Measurements from ENCODE around the gene TNRC6C. TPM values are rescaled to one million over a fixed set of nuclear protein-coding genes. Genes with fewer than 3 reads are reported as not detected.
"Not testable (repeated sequence)": the region's sequence is repeated elsewhere in the genome, so short reads cannot be mapped to it uniquely, and the experiment has no call there.

The TNRC6C gene
- total RNA-seq, 1 donor from 2014 or later = 7.5 TPM

DNA sequence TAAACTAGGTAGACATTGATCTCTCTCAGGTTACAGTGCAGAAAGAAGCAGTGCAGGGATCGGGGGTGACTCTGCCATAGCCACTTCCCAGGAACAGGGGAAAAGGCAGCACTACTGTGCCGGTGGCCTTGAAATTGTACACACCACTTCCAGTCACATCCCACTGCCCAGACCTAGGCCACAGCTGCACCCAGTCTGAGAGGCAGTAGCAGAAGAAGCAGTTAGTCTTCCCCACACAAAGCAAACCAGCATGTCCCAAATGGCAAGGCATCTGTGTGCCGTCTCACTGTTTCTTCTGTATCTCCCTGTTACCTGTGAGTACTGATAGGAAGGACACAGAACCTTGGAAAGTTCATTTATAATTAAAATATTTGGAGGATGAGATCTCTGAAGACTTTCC, 123.0 kb downstream of the TNRC6C start:
- DNase-seq (ENCODE audit: low read depth in 2 of 2) = no peak

DNA sequence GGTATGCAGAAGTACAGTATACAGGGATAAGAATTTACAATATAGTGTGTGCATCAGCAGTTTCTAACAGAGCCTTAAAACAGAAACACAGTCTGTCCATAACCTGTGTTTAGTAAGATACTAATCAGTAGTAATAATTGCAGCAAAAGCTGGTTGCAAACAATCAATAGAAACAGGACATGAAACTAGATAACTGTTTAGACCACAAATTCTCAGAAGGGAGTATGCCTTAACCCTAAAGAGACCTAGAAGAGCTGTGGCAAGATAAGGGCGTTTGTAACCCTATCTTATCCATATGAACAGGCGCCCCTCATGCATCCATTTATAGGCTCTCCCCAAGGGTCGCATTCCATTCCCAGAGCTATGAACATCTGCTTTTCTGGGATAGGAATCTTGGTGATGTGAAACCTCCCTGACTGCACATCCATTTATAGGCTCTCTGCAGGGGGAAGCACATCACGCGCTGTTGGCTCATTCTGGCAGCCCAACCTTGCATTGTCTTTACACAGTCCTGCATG, 123.9 kb downstream of the TNRC6C start:
- DNase-seq (ENCODE audit: low read depth in 2 of 2) = not testable (repeated sequence)

DNA sequence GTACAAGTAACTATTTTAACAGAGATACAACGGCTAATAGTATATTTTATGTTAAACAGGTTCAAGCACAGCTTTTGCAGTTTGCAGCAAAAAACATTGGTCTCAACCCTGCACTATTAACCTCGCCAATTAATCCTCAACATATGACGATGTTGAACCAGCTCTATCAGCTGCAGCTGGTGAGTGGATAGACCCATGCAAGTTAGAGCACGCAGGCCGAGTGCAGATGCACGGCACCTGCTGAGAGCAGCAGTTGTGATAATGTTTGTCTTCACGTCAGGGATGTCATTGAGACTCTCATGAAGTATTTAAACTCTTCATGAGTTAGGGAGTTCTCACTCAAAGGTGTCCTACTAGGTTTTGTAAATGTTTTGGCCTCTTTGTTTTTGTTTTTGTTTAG, 124.5 kb downstream of the TNRC6C start:
- DNase-seq (ENCODE audit: low read depth in 2 of 2) = no peak

DNA sequence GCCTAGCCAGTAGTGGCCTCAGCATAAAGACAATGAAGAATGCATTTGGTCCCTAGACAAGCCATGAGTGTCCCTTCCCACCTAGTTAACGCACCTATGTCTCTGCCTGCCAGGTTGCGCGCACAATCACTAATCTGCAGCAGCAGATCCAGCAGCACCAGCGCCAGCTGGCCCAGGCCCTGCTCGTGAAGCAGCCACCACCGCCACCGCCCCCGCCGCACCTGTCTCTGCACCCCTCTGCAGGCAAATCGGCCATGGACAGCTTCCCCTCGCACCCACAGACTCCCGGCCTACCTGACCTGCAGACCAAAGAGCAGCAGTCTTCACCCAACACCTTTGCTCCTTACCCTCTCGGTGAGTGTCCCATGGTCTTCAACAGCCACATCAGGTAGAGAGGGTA, 128.2 kb downstream of the TNRC6C start:
- no peak for DNase-seq (ENCODE audit: low read depth in 2 of 2)

DNA sequence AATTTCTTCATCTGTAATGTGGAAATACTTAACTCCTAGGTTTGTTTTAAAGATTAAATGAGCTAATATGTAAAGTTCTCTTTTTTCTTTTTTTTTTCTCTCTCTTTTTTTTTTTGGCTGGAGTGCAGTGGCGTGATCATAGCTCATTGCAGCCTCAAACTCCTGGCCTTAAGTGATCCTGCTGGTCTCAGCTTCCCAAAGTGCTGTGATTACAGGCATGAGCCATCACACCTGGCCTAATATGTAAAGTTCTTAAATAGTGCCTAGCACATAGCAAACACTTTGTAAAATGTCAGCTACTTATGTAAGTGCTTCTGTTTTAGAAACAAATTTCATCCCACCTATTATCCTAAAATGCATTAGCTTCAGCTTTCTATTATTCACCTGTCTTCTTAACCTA, 130.0 kb downstream of the TNRC6C start:
- no peak for DNase-seq (ENCODE audit: low read depth in 2 of 2)

DNA sequence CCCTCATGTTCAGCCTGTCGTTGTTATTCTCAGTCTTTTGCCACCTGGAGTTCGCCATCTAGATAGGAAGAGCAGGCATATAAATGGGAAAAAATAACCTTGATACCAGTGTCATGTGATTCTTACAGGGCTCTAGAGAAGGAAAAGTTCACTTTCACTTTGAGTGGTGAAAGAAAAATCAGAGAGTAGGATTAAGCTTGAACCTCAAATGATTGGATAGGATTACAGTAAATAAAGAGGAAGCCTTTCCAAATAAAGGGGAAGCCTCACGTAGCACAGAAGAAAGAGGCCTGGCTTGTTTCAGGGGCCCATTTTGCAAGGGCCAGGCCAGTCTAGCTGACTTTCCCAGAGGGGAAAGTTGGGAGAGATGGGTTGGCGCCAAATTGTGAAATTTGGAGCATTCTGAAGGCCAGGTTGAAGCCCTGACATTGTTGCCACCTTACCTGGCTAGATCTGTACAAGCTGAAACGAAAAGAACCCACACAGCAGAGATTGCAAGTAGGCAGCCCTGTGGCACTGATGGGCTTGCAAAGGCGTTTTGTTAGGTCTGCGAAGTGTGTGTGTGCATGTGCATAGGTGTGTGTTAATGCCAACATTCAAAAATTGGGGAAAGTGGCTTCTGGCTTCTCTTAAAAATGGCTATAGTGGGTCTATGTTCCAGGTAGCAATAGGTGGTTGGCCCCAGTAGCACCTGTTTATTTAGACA, 131.2 kb downstream of the TNRC6C start:
- peak in 1 of 2 donors; percentile 42 for DNase-seq (ENCODE audit: low read depth in 2 of 2)

DNA sequence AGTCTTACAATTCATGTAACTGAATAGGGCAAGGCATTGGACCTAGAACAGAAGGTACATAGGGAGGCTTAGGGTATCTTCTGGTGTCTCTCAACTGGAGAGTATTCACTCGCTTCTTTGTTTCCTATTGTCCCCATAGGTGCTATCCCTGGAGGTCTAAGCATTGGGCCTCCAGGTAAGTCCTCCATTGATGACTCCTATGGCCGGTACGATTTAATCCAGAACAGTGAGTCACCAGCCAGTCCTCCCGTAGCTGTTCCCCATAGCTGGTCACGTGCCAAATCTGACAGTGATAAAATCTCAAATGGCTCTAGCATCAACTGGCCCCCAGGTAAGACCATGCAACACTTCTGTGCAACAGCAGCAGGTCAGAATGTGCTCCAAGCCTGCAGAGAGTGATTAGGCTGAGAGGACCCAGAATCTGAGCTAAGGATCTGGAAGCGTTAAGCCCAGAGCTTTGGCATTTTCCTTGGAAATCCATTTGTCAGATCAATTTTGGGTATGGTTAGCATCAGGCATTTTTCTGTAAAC, 134.4 kb downstream of the TNRC6C start:
- no peak for DNase-seq (ENCODE audit: low read depth in 2 of 2)

DNA sequence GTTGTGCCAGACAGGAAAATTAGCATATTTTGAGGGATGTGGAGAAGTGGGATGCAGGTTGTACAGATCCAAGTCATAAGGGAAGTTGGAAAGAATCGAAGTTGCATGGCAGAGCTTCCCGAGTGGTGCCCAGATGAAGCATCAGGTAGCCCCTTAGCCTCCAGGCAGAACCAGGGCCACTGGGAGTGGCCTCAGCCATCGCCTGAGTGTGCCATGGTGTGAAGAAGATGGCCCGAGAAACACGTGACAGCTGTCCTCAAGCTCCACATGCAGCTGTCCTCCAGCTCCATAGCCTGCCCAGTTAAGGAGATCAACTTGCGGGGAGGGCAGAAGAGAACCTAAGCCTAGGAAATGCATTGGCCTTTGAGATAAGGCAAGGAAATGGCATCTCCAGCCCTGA, 136.5 kb downstream of the TNRC6C start:
- DNase-seq (ENCODE audit: low read depth in 2 of 2) = no peak

DNA sequence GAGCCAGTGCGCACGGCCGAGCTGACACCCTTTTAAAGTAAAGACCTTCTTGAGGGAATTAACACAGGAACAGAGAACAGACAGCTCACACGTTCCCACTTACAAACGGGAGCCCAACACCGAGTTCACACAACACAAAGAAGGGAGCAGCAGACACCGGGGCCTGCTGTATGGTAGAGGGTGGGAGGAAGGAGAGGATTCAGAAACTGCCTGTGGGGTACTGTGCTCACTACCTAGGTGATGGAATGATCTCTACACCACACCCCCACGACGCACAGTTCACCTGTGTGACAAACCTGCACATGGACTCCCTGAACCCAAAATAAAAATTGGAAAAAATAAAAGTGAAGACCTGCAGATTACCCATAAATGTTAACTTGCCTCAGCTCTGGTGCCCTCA, 137.6 kb downstream of the TNRC6C start:
- no peak for DNase-seq (ENCODE audit: low read depth in 2 of 2)

DNA sequence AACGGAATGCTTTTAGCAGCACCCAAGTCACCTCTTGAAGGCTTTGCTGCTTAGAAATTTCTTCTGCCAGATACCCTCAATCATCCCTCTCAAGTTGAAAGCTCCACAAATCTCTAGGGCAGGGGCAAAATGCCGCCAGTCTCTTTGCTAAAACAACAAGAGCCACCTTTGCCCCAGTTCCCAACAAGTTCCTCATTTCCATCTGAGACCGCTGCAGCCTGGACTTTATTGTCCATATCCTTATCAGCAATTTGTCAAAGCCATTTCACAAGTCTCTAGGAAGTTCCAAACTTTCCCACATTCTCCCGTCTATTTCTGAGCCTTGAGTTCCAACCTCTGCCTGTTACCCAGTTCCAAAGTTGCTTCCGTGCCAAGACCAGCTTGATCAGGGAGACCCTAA, 142.6 kb downstream of the TNRC6C start:
- DNase-seq (ENCODE audit: low read depth in 2 of 2) = no peak

DNA sequence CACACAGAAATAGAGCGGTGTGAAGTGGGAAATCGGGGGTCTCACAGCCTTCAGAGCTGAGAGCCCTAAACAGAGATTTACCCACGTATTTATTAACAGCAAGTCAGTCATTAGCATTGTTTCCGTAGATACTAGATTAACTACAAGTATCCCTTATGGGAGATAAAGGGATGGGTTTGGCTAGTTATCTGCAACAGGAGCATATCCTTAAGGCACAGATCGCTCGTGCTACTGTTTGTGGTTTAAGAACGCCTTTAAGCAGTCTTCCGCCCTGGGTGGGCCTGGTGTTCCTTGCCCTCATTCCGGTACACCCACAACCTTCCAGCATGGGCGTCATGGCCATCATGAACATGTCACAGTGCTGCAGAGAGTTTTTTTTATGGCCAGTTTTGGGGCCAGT, 143.0 kb downstream of the TNRC6C start:
- DNase-seq (ENCODE audit: low read depth in 2 of 2) = no peak

DNA sequence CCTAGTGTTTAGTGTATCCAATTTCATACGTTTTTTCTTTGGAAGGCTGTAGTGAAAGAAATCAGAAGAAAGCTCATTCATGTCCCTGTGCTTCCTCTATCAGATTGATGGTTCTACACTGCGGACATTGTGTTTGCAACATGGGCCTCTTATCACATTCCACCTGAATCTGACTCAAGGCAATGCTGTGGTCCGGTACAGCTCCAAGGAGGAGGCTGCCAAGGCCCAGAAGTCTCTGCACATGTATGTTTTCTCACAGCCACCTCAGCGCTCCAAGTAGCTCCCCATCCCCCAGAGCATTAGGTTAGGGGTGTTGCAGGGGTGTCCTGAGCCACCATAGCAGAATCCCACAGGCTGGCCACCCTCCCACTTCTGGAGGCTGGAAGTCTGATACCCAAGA, 144.8 kb downstream of the TNRC6C start:
- no peak for DNase-seq (ENCODE audit: low read depth in 2 of 2)

DNA sequence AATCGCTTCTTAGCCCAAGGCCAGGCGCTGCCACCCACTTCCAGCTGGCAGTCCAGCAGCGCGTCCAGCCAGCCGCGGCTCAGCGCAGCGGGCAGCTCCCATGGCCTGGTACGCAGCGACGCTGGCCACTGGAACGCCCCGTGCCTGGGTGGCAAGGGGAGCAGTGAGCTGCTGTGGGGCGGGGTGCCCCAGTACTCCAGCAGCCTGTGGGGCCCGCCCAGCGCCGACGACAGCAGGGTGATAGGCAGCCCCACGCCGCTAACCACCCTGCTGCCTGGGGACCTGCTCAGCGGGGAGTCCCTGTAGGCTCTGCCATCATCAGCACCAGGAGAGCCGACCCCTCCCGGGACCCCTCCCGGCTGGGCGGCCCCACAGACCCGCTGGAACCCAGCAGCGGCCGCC, 146.0 kb downstream of the TNRC6C start:
- no peak for DNase-seq (ENCODE audit: low read depth in 2 of 2)

DNA sequence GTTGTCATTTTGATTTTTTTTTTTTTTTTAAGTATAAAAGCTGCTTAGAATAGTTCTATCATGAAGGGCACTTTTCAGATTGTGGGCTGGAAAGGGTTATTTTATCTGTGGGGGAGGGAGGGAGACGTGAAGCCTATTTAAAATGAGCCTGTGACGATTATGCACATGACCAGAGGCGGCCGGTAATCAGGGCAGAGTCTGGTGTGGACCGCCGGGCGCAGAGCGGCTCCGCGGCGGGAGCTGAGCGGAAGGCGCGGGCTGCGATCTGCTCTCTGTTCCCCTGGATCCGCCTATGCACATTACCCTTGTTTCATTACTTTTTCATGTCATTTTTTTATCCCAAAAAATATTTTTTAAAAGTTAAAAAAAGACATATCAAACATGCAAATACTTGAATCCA, 146.6 kb downstream of the TNRC6C start:
- peak; percentile 22 to 29 for DNase-seq (ENCODE audit: low read depth in 2 of 2)

DNA sequence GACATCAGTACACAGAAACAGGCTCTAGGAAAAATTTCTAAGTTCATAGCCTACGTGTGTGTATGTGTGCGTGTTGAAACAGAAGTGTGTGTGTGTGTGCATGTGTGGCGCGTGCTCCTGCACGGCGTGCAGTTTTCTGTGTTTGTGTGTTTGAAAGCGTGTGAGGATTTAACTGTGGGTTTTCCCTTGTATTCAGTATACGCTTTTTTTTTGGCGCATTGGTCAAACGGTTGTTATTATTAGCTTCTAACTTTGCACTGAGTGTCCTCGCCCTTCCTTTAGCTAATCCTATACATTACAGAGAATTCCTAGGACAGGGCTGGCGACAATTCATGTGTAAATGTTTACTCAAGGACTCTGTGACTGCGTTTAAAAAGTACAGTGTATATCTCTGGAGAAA, 147.0 kb downstream of the TNRC6C start:
- peak; percentile 20 to 69 for DNase-seq (ENCODE audit: low read depth in 2 of 2)

DNA sequence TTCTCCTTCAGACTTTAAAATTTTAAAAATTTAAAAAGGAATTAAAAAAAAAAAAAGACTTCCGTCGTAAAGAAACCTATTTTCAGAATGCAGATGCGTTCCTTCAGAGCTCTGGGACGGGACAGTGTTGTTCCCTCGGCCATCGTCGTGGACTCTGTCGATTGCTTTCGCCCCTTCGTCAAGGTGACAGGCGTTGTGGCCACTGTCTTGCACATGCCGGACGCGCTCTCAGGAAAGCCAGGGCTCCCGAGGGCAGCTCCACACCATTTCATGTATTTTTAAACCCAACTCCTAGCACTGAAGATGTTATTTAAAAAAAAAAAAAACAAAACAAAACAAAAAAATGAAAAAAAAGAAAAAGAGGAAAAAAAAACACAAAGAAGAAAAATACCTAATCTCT, 147.7 kb downstream of the TNRC6C start:
- DNase-seq (ENCODE audit: low read depth in 2 of 2) = no peak

DNA sequence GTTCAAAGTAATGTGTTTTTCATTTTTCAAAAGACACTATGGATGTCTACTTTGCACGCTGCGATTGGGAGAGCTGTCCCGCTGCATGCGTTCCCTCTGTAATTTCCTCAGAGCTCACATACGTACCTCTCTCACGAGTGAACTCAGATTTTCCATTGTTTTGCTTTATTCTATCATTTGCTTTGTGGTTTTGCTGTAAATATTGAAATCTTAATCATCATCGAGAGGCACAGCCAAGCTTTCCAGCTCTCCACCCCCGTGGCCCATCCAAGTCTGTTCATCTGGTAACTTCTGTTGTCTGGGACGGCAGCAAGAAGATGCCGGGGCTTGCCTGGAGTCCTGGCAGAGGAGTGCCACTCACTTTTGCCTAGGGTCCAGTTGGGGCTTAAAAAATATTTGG, 149.0 kb downstream of the TNRC6C start:
- DNase-seq (ENCODE audit: low read depth in 2 of 2) = no peak

DNA sequence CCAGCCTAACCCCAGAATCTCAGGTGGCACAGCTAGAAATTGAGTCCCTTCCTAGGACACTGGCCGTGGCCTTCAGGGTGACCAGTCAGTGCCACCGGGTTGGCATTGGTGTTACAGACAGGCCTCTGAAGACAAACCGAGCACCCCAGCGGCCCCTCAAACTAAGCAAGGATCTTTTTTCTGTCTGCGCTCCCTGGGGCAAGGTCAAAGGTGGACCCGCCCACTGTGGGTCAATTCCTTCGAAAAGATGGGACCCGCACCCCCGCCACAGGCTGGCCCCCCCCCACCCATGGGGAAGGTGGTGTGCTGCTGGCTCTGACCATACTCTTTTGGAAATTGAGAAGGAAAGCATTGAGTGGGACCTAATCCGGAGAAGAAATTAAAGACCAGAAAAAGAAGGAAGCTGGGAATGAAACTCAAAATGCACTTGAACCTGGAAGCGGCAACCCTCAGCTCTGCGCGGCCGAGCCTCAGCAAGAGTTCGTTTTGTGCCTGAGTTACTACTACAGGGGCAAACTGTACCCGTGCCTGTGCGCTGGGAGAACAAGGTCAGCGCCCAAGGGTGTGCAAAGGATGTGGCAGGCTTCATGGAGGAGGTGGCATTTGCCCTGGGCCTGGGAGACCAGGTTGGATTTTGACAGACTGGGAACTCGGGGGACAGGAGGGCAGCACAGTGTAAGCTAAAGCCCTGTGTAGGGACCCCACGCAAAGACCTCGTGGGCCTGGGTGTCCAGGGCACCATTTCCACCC, 149.6 kb downstream of the TNRC6C start:
- no peak for DNase-seq (ENCODE audit: low read depth in 2 of 2)

DNA sequence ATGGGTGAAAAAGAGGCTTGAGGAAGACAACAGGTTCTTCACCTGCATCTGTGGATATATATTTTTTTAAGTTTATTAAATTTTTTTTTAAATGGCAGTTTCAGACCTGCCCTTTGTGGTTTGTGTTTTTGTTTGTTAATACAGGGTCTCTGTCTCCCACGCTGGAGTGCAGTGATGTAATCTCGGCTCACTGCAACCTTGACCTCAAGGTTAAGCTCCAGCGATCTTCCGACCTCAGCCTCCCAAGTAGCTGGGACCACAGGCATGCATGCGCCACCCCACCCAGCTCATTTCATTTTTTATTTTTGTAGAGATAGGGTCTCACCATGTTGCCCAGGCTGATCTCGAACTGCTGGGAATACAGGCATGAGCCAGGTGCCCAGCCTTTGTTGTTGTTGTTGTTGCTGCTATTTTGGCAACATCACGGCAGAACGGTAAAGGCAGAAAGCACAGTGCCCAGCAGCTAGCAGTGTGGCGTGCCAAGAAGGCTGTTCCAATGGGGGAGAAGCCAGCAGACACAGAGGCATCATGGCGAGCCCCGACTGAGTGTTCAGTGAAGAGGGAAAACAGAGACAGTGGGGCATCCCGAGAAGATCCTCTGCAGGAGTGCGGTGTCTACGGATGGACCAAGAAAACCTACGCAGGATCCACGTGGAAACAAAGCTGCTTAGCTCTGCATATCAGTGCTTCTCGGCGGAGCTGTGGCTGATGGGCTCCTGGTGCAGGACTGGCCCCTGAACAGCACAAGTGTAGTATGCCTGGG, 150.4 kb downstream of the TNRC6C start:
- DNase-seq (ENCODE audit: low read depth in 2 of 2) = no peak

DNA sequence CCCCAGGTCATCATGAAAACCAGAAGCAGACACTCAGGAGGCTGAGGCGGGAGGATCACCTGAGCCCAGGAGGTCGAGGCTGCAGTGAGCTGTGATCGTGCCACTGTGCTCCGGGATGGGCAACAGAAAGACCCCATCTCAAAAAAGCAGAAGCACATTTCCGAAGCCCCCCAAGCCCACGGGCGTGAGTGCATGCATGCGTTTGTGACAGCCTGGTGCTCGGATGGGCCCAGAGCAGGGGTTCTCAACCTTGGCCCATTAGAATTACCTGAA, 150.9 kb downstream of the TNRC6C start:
- DNase-seq (ENCODE audit: low read depth in 2 of 2) = no peak

DNA sequence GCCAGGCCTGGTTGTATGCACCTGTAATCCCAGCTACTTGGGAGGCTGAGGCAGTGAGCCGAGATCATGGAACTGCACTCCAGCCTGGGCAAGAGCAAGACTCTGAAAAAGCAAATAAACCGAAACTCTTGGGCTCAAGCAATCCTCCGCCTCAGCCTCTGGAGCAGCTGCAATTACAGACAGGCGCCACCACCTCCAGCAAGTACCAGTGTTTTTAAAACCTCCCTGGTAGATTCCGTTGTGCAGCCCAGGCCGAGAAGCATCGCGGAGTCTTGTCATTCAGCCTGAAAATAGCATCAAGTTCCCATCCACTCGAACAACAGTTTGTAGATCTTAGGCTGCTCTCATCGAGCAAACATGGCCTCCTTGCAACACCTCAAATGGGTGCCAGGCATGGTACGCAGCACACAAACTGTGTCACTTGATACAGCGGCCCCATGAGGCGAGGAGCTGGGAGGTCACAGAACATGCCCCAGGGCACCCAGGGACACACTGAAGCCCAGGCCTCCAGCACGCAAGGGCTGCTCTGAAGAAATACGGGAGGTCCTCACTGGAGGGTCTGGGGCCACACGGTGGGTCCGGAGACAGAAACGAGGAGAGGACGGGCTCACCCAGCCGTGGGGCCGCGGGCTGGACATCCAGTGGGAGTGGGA, 152.0 kb downstream of the TNRC6C start:
- no peak for DNase-seq (ENCODE audit: low read depth in 2 of 2)
